NCI-H2227 treated with DMSO at 0.1 percent for 48 hours (cell line): ENCODE measurements around the gene KCNQ4.

Experiments
- DNase-seq: peaks from one replicate; lab custom pipeline; 2025; lab: John Stamatoyannopoulos, UW

KCNQ4 gene

GRCh38 chr1:40820251-40820797, 36.7 kb downstream of the KCNQ4 start:
- no peak for DNase-seq

GRCh38 chr1:40820911-40821693, 37.5 kb downstream of the KCNQ4 start:
- no peak for DNase-seq

DNA sequence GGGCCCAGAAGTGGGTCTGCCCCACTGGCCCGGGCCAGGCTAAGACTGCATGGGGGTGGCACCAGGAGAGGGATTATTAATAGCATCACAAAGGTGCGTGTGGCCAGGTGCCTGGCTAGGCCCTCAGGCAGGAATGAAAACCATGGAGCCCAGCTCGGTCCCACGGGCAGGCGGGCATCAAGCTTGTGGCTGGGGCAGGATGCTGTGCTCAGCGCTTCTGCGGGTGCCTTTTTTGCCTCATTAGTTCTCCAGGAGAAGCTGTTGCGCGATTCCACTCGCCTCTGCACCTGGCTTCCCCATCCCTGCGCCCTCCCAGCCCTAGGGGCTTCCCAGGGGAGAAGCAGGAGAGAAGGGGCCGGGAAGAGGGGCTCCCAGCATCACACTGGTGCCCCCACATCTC, 39.3 kb downstream of the KCNQ4 start:
- no peak for DNase-seq

GRCh38 chr1:40823345-40823744, 39.8 kb downstream of the KCNQ4 start:
- no peak for DNase-seq

GRCh38 chr1:40823983-40824382, 40.4 kb downstream of the KCNQ4 start:
- no peak for DNase-seq

DNA sequence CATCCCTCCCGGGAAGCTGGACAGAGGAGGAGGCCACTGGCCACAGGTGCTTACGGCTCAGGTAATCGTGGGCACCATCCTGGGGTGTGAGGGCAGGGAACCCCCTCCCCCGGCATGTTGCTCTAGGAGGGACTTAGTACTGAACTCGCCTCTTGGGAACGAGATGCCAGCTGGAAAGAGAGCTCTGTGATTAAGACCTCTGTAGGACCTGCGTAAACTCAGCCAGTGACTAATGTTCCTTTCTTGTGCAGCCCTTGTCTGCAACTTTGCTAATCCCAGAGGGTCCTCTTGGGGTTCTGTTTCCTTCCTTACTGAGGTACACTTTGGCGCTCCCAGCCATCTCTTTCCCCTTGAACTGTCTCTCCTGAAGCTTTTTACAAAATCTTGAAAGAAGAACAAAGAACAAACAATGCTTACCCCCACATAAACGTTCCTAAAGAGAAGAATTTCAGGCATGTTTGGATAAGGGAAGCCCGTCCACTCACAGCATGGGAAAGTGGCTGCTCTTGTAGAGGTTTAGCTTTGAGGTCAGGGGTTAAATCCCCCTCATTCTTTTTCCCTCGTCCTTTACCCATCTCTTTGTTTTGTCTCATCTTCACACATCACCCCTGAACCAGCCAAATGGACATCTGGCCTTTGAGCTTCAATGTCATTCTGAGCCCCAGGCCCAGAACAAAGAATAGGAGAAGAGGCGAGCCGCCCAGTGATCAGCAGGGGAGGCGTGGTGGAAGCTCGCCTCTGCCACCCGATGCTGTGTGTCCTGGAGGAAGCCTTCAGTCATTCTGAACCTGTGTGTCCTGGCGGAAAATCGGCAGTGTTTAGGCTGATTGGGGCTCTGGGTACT, 41.2 kb downstream of the KCNQ4 start:
- DNase-seq = no peak

DNA sequence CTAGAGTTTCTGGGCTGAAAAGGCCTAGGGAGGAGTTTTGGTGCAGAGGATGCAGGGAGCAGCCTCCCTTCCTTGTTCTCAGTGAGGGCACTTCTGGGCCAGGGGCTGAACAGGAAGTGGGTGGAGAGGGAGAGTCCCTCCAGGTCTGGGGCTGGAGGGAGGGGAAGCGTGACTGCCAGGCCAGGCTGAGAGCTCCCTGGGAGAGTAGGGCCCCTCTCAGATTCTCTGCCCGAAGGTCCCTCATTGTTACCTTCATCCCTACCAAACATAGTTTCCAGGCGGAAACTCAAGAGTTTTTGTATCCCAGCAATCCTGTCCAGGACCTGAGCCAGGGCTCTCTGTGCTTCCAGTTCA, 41.8 kb downstream of the KCNQ4 start:
- no peak for DNase-seq

DNA sequence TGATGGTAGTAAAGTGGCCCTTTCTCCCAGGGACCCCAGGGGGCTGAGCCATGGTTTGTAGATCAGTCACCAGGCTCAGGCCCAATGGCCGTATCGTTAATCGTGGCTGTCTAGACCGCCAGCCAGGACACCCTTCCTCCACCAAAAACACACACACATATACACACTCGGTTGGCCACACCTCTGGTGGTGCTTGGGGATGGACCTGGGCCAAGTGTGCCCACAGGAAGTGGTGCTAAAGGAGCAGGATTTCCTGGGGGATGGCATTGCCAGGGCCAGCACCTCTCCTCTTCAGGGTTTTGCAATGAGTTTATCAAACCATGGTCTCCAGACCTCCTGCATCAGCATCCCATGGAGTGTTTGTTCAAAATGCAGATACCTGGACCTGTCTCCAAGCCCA, 42.4 kb downstream of the KCNQ4 start:
- no peak for DNase-seq

GRCh38 chr1:40829631-40830245, 46.2 kb downstream of the KCNQ4 start:
- no peak for DNase-seq

DNA sequence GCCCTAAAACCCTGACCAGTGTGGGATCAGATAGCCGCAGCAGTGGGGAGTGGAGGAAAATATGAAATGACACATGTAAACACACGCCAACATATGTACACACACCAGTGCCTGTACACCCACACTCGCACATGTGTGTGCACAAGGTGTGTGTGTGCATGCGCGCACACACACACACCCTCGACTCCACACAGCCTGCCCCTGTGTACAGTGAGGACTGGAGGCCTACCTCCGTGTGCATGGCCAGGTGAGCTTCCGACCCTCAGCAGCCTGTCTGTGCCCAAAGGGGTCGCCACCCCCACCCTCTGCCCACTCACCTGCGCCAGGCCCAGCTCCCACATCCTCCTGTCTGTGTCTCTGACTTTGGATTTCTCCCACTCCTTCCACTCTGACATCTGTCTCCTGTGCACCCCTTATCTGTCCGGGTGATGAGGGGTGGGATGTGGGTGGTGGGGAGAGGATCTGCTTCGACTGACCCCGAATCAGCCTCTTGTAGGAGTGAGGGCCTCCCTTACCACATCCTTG, 46.9 kb downstream of the KCNQ4 start:
- no peak for DNase-seq

- no peak for DNase-seq
Observed at GRCh38 chr1:40831001-40831732, 47.6 kb downstream of the KCNQ4 start.

DNA sequence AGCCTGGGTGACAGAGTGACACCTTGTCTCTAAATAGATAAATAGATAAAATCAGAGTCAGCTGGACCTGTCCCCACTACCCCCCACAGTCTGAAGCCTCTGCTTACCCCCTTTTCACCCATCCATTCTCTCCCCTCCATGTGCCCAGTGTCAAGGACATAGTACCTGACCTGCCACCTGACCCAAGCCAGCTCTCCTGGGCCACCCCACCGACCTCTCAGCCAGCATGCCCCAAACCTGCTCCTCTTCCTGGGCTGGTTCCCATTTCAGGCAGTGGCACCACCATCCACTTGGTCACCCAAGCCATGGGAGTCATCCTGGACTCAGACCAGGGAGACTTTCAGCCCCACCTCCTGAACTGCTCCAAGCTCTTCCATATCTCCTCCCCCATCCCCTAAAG, 50.4 kb downstream of the KCNQ4 start:
- no peak for DNase-seq

- no peak for DNase-seq
Observed at GRCh38 chr1:40834968-40835545, 51.5 kb downstream of the KCNQ4 start.

- DNase-seq = no peak
Observed at GRCh38 chr1:40836283-40836682, 52.7 kb downstream of the KCNQ4 start.

DNA sequence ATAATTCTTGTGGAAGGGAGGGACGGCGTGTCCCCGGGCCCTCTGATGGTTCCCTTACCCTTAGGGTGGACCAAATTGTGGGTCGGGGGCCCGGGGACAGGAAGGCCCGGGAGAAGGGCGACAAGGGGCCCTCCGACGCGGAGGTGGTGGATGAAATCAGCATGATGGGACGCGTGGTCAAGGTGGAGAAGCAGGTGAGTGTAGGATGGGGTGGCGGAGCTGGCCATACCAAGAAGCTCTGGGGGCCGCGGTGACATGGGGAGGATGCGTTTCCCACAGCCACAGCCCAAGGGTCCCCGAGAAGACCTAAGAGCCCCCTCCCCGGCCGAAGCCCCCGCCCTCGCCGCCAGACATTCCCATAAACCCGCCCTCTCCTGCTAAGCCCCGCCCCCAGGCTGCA, 54.0 kb downstream of the KCNQ4 start:
- DNase-seq = no peak

GRCh38 chr1:40838045-40838979, 54.7 kb downstream of the KCNQ4 start:
- no peak for DNase-seq

DNA sequence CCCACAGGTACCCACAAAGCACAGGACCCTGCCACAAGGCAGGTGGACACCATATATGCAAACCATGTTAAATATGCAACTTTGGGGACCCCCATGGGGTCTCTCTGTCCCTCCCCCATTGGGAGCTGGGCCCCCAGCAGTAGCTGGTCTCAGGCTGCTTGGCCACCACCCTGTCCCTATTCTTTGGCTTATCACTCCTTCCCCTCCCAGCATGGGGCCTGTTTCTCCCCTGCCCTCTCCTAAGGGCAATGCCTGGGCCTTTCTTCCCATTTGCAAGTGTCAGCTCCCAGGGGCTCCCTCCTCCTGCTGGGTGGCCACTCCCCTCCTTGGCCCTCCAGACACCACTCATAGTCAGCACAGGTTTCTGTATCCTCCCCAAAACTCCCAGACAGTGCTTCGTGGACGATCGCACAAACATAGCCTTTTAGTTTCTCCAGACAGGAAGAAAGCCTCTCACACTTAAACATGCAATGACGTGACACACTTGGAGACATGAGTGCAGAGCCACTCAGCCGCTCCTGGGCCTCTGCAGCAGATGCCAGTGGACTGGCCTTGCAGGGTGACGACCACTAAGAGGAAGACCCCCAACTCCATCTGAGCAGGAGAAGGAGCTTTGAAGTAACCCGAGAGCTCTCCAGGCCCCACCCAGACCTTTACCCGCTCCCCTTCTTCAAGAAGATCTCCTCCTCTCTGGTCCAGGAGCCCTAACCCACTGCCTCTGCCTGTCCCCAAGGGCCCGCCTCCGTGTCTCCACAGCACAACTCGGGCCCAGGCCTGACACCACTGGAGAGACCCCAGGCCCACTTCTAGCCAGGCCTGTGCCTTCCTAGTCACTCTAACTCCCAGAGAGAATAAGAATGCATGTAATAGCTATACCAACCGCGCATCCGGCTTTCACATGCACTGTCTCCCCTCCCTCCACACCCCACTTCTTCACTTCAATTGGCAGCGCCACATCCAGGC, 55.7 kb downstream of the KCNQ4 start:
- no peak for DNase-seq

DNA sequence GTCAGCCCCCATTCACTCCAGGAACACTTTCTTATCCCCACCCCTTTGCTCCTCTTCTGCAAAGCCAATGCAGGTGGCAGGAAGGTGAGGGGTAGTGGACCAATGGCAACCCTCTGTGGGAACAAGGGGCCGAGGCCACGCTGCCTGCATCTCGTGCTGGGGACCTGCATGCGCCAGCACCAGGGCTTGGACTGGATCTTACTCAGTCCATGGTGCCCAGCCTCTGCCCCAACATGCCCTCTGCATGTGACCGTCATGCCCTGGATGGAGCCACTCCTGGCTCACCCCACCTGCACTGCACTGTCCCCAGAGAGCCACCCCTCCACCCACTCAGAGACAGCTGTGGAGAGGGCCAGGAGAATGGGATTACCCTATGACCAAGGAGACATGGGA, 56.4 kb downstream of the KCNQ4 start:
- DNase-seq = no peak
